T-cell (primary cell): ENCODE results near the gene TXNRD3. TPM values are rescaled to one million over a fixed set of nuclear protein-coding genes. Genes with fewer than 3 reads are reported as not detected.
"Not testable (repeated sequence)": the region's sequence is repeated elsewhere in the genome, so short reads cannot be mapped to it uniquely, and the experiment has no call there.

ENCODE experiments used
- ATAC-seq, 4 experiments: fragments of 200-7000 bp in 3 of 4; fragments of 150-1000 bp in 1 of 4; cut with Tn5 transposase; replicated peaks in 1 of 4; 1 replicate in 3 of 4; 2 replicates in 1 of 4; pipeline ENCODE4 v1.10.0; 2021; ENCODE audit warnings: moderate library complexity in 3 of 4, mild to moderate bottlenecking in 2 of 4, moderate number of reproducible peaks in 1 of 4
- CTCF ChIA-PET, 2 donors: fragments of 300-600 bp; sonication (Branson Sonifier 250); formaldehyde crosslinking; loops; one replicate each; lab custom pipeline; 2022; ENCODE audit warnings: antibody characterized with exemption in 2 of 2; lab: Charles Lee
- POLR2A ChIA-PET, 2 donors: fragments of 300-600 bp; sonication (Branson Sonifier 250); formaldehyde crosslinking; loops; one replicate each; lab custom pipeline; 2022; ENCODE audit warnings: antibody characterized with exemption in 2 of 2; lab: Charles Lee
- DNase-seq, 35 experiments: peaks; one replicate each; pipeline versions ENCODE4 v3.0.0 to v3.0.0-alpha.2; 2013 to 2023
- H3K27ac ChIP-seq: one replicate; pipeline ENCODE4 v1.5.1; 2013; ENCODE audit warnings: low read length
- H3K27me3 ChIP-seq, 2 experiments: replicated peaks in 1 of 2; 1 replicate in 1 of 2; 2 replicates in 1 of 2; pipeline versions ENCODE4 v1.6.1 to v1.7.0; 2013; ENCODE audit warnings: low read length in 1 of 2, mixed read lengths in 1 of 2; ENCODE audit not compliant: control insufficient read depth in 2 of 2, insufficient read depth in 2 of 2; ENCODE audit errors: extremely low read depth in 1 of 2
- H3K36me3 ChIP-seq, 2 donors: 1 replicate in 1 of 2; 2 replicates in 1 of 2; pipeline versions ENCODE4 v1.6.1 to v1.7.0; 2013; ENCODE audit warnings: low read length in 1 of 2; ENCODE audit not compliant: control insufficient read depth in 2 of 2, insufficient read depth in 1 of 2; ENCODE audit errors: extremely low read depth in 1 of 2
- H3K4me1 ChIP-seq, 2 experiments: 1 replicate in 1 of 2; 2 replicates in 1 of 2; pipeline versions ENCODE4 v1.6.1 to v1.7.0; 2013; ENCODE audit warnings: low read length in 2 of 2, mixed read lengths in 1 of 2; ENCODE audit not compliant: insufficient read depth in 2 of 2, control insufficient read depth in 1 of 2; ENCODE audit errors: extremely low read depth in 1 of 2
- H3K4me3 ChIP-seq, 2 donors: 1 replicate in 1 of 2; 2 replicates in 1 of 2; pipeline versions ENCODE4 v1.5.1 to v1.7.0; 2013; ENCODE audit warnings: mild to moderate bottlenecking in 2 of 2, low read length in 1 of 2, moderate library complexity in 1 of 2; ENCODE audit not compliant: control insufficient read depth in 1 of 2; ENCODE audit errors: extremely low read depth in 1 of 2
- H3K9me3 ChIP-seq: 2 replicates; pipeline ENCODE4 v1.7.0; 2013
- H3K27ac Mint-ChIP-seq, 2 donors: one replicate each; pipeline ENCODE4 v1.8.0; 2020 to 2021; ENCODE audit warnings: mild to moderate bottlenecking in 2 of 2, mixed read lengths in 2 of 2
- H3K27me3 Mint-ChIP-seq, 2 donors: one replicate each; pipeline ENCODE4 v1.8.0; 2021 to 2022; ENCODE audit warnings: mixed read lengths in 2 of 2
- H3K36me3 Mint-ChIP-seq: one replicate; pipeline ENCODE4 v1.8.0; 2021; ENCODE audit warnings: mixed read lengths
- H3K4me1 Mint-ChIP-seq, 3 donors: one replicate each; pipeline ENCODE4 v1.8.0; 2020 to 2022; ENCODE audit warnings: mixed read lengths in 3 of 3, mild to moderate bottlenecking in 1 of 3
- H3K4me3 Mint-ChIP-seq, 3 donors: one replicate each; pipeline ENCODE4 v1.8.0; 2020 to 2022; ENCODE audit warnings: mild to moderate bottlenecking in 3 of 3, mixed read lengths in 3 of 3, moderate library complexity in 3 of 3
- H3K9me3 Mint-ChIP-seq, 3 donors: one replicate each; pipeline ENCODE4 v1.8.0; 2020 to 2022; ENCODE audit warnings: mixed read lengths in 3 of 3
- WGBS: methylation state at CpG from one replicate; pipeline ENCODE4 v1.1.5; 2013; ENCODE audit warnings: missing lambda C conversion rate; ENCODE audit not compliant: insufficient coverage; 5-methylcytosine and 5-hydroxymethylcytosine counted together
- total RNA-seq, 35 experiments: library from RNA in 6 of 35; stranded (reverse) in 6 of 35; fragments of 120-200 nt in 1 of 35; gene quantifications; one replicate each; pipeline versions ENCODE4 v1.2.1 to v1.2.4 and lab custom pipeline; 2013 to 2026

TXNRD3 gene
- total RNA-seq, 5 donors from 2014 or later (not counting 1 experiment from before 2014, with no cell fraction given) = 2.0 to 4.8 (median 4.0) TPM

DNA sequence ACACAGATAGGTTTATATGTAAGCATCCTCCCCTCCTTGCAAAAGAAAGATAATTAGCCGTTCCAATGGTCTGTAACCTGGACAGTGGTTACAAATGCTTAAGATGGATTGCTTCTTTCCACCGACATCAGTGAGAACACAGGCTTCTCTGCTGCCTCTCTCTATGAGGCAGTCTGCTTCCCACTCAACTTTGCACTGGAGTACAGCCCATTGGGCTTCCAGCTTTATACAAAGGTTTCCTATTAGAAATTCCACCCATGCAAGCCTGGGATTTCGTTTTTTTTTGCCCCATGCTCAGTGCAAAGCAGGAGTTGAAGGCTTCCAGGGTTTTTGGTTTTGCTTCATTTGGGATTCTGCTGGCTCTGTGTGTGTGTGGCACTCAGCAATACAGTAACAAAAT, 48.9 kb downstream of the TXNRD3 start:
- no peak overlapping the region for H3K27ac Mint-ChIP-seq
- ChIA-PET POLR2A (no interaction called here), CTCF (no interaction called here)
- H3K4me1 ChIP-seq = peaks cover 0 to 7% of the 10 kb centered on the region in 2 experiments
- WGBS = 92% methylated on average over 2 of the region's 3 CpGs
- no peaks in the 10 kb centered on the region for H3K4me1 Mint-ChIP-seq
- H3K36me3 ChIP-seq = peaks cover 0 to 4% of the 10 kb centered on the region in 2 donors
- H3K4me3 Mint-ChIP-seq = no peak overlapping the region
- peaks cover 0 to 11% of the 10 kb centered on the region in 2 donors for H3K27me3 Mint-ChIP-seq
- H3K27ac ChIP-seq = no peak overlapping the region
- no peak overlapping the region for H3K4me3 ChIP-seq
- H3K9me3 Mint-ChIP-seq = no peaks in the 10 kb centered on the region
- DNase-seq (no peak), ATAC-seq (no peak)
- H3K36me3 Mint-ChIP-seq = peaks cover 14% of the 10 kb centered on the region
- H3K9me3 ChIP-seq = no peaks in the 10 kb centered on the region
- H3K27me3 ChIP-seq = no peaks in the 10 kb centered on the region

DNA sequence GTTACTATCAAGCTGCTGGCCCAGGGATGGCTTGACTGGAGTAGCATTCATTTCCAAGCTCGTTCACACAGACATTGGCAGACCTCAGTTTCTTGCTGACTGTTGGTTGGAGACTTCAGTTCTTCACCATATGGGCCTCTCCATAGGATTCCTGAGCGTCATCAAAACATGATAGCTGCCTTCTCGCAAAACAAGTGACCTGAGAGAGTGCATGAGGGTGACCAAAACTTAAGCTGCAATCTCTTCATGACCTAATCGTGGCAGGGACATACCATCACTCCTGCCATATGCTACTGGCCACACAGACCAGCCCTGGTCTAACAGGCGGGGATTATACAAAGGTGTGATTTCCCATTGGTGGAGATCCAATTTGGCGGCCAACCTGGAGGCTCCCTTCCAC, 50.2 kb downstream of the TXNRD3 start:
- H3K9me3 ChIP-seq = no peaks in the 10 kb centered on the region
- DNase-seq (no peak), ATAC-seq (no peak)
- Mint-ChIP-seq H3K4me1 (no peaks in the 10 kb centered on the region), H3K27ac (no peak overlapping the region), H3K27me3 (peaks cover 0 to 12% of the 10 kb centered on the region in 2 donors), H3K9me3 (no peaks in the 10 kb centered on the region), H3K36me3 (peaks cover 14% of the 10 kb centered on the region), H3K4me3 (no peak overlapping the region)
- ChIA-PET CTCF (interaction anchor here in 1 of 2 donors (0.6 kb wide), 1 partner anchor 250 kb away, joined by 4 read pairs; no protein-coding TSS in a partner anchor), POLR2A (no interaction called here)
- H3K27me3 ChIP-seq = peaks cover 0 to 3% of the 10 kb centered on the region in 2 experiments
- H3K4me1 ChIP-seq = peaks cover 0 to 7% of the 10 kb centered on the region in 2 experiments
- H3K36me3 ChIP-seq = peaks cover 0 to 1% of the 10 kb centered on the region in 2 donors
- H3K27ac ChIP-seq = no peak overlapping the region
- 83% methylated on average over 4 of the region's 6 CpGs for WGBS
- H3K4me3 ChIP-seq = no peak overlapping the region

DNA sequence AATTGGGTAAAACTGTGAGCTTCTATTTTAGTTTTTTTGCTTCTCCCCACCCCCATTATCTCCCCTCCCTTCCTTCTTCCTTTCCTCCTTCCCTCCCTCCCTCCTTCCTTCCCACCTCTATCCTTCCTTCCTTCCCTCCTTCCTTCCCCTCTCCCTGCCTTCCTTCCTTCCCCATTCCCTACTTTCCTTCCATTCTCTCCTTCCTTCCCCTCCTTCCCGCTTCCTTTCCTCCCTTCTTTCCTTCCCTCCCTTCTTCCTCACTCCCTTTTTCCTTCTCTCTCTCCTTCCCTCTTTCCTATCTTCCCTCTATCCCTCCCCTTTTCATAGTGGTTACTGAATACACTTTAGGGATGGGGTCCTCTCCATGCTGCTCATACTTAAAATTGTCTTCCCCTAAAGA, 55.8 kb downstream of the TXNRD3 start:
- no peak for ATAC-seq
- Histone ChIP-seq H3K36me3 (no peaks in the 10 kb centered on the region), H3K27me3 (peaks cover 0 to 3% of the 10 kb centered on the region in 2 experiments), H3K4me3 (no peak overlapping the region), H3K4me1 (no peaks in the 10 kb centered on the region), H3K9me3 (no peaks in the 10 kb centered on the region), H3K27ac (no peak overlapping the region)
- Mint-ChIP-seq H3K9me3 (peaks cover 0 to 10% (median 0%) of the 10 kb centered on the region in 3 donors), H3K36me3 (no peaks in the 10 kb centered on the region), H3K4me1 (no peaks in the 10 kb centered on the region), H3K27ac (no peak overlapping the region), H3K27me3 (peaks cover 0 to 11% of the 10 kb centered on the region in 2 donors), H3K4me3 (no peak overlapping the region)
- 14% methylated on average over 1 of the region's 1 CpG for WGBS
- ChIA-PET POLR2A (no interaction called here), CTCF (no interaction called here)
- DNase-seq = no peak

DNA sequence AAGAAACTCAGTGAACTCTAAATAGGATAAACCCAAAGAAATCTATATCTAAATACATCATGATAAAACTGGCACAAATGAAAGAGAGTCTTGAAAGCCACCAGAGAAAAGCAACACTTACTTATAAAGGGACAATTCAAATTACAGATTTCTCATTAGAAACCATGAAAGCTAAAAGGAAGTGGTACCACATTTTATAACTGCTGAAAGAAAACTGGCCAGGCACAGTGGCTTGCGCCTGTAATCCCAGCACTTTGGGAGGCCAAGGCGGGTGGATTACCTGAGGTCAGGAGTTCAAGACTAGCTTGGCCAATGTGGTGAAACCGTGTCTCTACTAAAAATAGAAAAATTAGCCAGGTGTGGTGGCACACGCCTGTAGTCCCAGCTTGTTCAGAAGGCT, 59.4 kb downstream of the TXNRD3 start:
- WGBS = 85% methylated on average over 4 of the region's 4 CpGs
- H3K36me3 Mint-ChIP-seq = not testable (repeated sequence)

DNA sequence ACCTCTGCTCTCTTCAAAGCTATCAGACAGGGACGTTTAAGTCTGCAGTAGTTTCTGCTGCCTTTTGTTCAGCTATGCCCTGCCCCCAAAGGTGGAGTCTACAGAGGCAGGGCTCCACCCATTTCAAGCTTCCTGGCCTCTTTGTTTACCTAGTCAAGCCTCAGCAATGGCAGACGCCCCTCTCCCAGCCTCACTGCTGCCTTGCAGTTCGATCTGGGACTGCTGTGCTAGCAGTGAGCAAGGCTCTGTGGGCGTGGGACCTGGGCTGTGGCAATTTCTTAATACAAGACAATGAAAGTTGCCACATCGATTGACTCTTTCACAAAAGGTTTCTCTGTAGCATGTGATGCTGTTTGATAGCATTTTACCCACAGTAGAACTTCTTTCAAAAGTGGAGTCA, 63.4 kb downstream of the TXNRD3 start:
- H3K4me3 Mint-ChIP-seq, ATAC-seq, H3K27ac ChIP-seq, CTCF ChIA-PET, H3K27ac Mint-ChIP-seq, H3K4me1 Mint-ChIP-seq, H3K4me1 ChIP-seq, H3K4me3 ChIP-seq, H3K36me3 Mint-ChIP-seq, H3K9me3 ChIP-seq, POLR2A ChIA-PET, DNase-seq, H3K27me3 ChIP-seq, H3K36me3 ChIP-seq: not testable (repeated sequence)
- Mint-ChIP-seq H3K27me3 (peaks cover 4 to 11% of the 10 kb centered on the region in 2 donors), H3K9me3 (peaks cover 7 to 26% (median 9%) of the 10 kb centered on the region in 3 donors)
- WGBS = 31% methylated on average over 2 of the region's 5 CpGs

More for the DNA sequence above, 59.4 kb downstream of the TXNRD3 start:
- H3K9me3 ChIP-seq, H3K4me3 ChIP-seq, H3K27me3 ChIP-seq, CTCF ChIA-PET, H3K36me3 ChIP-seq, H3K27ac Mint-ChIP-seq, H3K4me3 Mint-ChIP-seq, H3K4me1 Mint-ChIP-seq, H3K4me1 ChIP-seq, DNase-seq, H3K27ac ChIP-seq, POLR2A ChIA-PET, ATAC-seq: not testable (repeated sequence)
- peaks cover 5 to 12% (median 6%) of the 10 kb centered on the region in 3 donors for H3K9me3 Mint-ChIP-seq
- H3K27me3 Mint-ChIP-seq = peaks cover 4 to 12% of the 10 kb centered on the region in 2 donors

DNA sequence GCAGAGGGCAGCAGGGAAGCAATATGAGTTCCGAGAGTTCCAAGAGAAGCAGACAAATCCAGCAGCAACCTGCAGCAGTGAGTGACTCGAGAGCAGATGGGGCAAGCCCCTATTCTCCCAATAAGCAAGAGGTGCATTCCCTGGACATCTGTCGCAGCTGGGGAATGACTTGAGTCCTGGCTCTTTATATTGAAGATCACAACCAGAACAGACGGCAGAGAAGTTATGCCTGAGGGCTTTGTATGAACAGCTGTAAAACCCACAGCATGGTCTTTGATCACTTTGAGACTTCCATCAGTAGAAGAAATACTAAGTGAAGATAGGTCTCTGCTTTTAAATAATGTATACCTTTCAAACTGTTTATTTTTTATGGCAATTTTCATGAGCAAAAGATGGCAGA, 72.6 kb downstream of the TXNRD3 start:
- H3K27ac Mint-ChIP-seq = no peak overlapping the region
- DNase-seq = no peak
- ChIA-PET CTCF (no interaction called here), POLR2A (no interaction called here)
- no peak overlapping the region for H3K4me3 Mint-ChIP-seq
- H3K36me3 Mint-ChIP-seq = no peaks in the 10 kb centered on the region
- ATAC-seq = no peak
- no peaks in the 10 kb centered on the region for H3K9me3 Mint-ChIP-seq
- Histone ChIP-seq H3K9me3 (no peaks in the 10 kb centered on the region), H3K27me3 (peaks cover 0 to 17% of the 10 kb centered on the region in 2 experiments), H3K36me3 (no peaks in the 10 kb centered on the region), H3K4me1 (no peaks in the 10 kb centered on the region), H3K4me3 (no peak overlapping the region), H3K27ac (no peak overlapping the region)
- no peaks in the 10 kb centered on the region for H3K4me1 Mint-ChIP-seq
- WGBS = 90% methylated on average over 1 of the region's 4 CpGs
- peaks cover 10 to 14% of the 10 kb centered on the region in 2 donors for H3K27me3 Mint-ChIP-seq

DNA sequence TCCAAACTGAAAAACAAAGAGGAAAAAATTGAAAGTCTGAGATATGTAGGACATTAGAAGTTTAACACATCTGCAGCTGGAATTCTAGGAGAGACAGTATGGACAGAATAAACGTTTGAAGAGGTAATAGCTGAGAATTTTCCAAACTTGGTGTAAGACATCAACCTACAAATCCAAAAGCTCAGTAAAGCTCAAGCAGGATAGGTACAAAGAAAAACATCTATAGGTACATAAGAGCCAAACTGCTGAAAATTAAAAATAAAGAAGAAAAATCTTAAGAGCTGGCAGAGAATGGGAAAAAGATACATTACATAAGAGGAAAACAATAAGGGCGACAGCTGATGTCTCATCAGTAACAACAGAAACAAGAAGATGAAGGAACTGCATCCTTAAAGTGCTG, 73.4 kb downstream of the TXNRD3 start:
- Mint-ChIP-seq H3K9me3 (no peaks in the 10 kb centered on the region), H3K4me3 (no peak overlapping the region), H3K36me3 (no peaks in the 10 kb centered on the region), H3K27me3 (peaks cover 10 to 19% of the 10 kb centered on the region in 2 donors), H3K27ac (no peak overlapping the region), H3K4me1 (no peaks in the 10 kb centered on the region)
- H3K4me3 ChIP-seq = no peak overlapping the region
- ATAC-seq = no peak
- no peaks in the 10 kb centered on the region for H3K4me1 ChIP-seq
- no peaks in the 10 kb centered on the region for H3K9me3 ChIP-seq
- ChIA-PET CTCF (no interaction called here), POLR2A (no interaction called here)
- H3K27ac ChIP-seq = no peak overlapping the region
- peaks cover 0 to 20% of the 10 kb centered on the region in 2 experiments for H3K27me3 ChIP-seq
- no CpG with 5 or more reads among the region's 2 CpGs for WGBS
- DNase-seq = no peak
- H3K36me3 ChIP-seq = no peaks in the 10 kb centered on the region
